Type B pancreatic cell (in vitro differentiated cells): ENCODE measurements around the gene ARMH3. TPM values are rescaled to one million over a fixed set of nuclear protein-coding genes. Genes with fewer than 3 reads are reported as not detected.

ENCODE experiments used
- DNase-seq: peaks from one replicate; pipeline ENCODE4 v3.0.0; 2021; ENCODE audit warnings: mixed read lengths; ENCODE audit not compliant: unreplicated experiment; ENCODE audit errors: extremely low spot score
- H3K27ac Mint-ChIP-seq: 2 replicates; pipeline ENCODE4 v1.8.0; 2021; ENCODE audit warnings: mild to moderate bottlenecking, mixed read lengths
- H3K27me3 Mint-ChIP-seq: 2 replicates; pipeline ENCODE4 v1.8.0; 2021; ENCODE audit warnings: mixed read lengths
- H3K36me3 Mint-ChIP-seq: 2 replicates; pipeline ENCODE4 v1.8.0; 2021; ENCODE audit warnings: mixed read lengths
- H3K4me1 Mint-ChIP-seq: one replicate; pipeline ENCODE4 v1.8.0; 2021; ENCODE audit warnings: mixed read lengths; ENCODE audit not compliant: unreplicated experiment
- H3K4me3 Mint-ChIP-seq: 2 replicates; pipeline ENCODE4 v1.8.0; 2021; ENCODE audit warnings: mild to moderate bottlenecking, mixed read lengths
- H3K9me3 Mint-ChIP-seq: 2 replicates; pipeline ENCODE4 v1.8.0; 2021; ENCODE audit warnings: mixed read lengths
- total RNA-seq: library from RNA; stranded (reverse); gene quantifications from 2 replicates; pipeline ENCODE4 v1.2.1, GENCODE V29; 2021; ENCODE audit warnings: low replicate concordance
- TF ChIP-seq, protein P1 (sequence below): fragments of 200-600 bp; sonication (generic); conservative IDR thresholded peaks from 2 replicates; pipeline ENCODE4 v1.5.0; 2021; ENCODE audit warnings: antibody characterized with exemption, mild to moderate bottlenecking

Gene ARMH3
- total RNA-seq, 1 donor from 2014 or later: 22.2 TPM

DNA sequence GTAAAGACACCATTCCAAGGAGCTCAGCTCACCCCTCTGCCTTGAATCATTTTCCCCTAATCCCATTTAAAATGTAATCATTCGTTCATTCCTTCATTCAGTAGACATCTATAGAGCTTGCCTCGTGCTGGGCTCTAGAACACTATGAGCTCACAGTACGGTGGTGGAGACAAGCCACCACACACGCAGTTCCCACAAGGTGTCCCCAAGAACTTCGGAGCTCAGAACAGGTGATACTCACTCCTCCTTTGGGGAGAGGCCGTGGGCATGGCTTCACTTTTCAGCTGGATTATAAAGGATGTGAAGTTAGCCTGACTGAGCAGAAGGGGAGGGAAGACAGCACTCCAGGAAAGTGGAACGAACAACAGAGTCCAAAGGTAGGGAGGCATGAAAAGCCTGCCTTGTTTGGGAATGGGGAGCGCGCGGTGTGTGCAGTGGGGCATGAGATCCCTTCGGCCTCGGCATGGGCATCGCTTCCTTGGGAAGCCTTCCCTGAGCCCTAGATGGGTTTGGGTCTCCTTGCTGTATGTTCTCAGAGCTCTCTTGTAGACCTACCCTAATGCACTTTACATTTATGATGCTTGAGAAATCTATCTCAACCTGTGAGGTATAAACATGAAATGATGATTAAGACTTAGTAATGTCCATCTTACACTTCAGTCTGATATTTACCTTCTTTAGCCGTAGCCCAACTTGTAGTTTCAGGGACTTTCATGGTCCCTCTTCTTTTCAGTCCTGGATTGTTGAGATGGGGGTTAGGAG, 236.9 kb downstream of the ARMH3 start:
- no peaks in the 10 kb centered on the region for H3K9me3 Mint-ChIP-seq
- peak overlapping the region; percentile 98 for H3K27ac Mint-ChIP-seq
- H3K27me3 Mint-ChIP-seq: no peaks in the 10 kb centered on the region
- H3K4me3 Mint-ChIP-seq: peak overlapping the region; percentile 99
- H3K36me3 Mint-ChIP-seq: peaks cover 9% of the 10 kb centered on the region
- no peak for DNase-seq
- peaks cover 19% of the 10 kb centered on the region for H3K4me1 Mint-ChIP-seq
- TF ChIP-seq, protein P1, sequence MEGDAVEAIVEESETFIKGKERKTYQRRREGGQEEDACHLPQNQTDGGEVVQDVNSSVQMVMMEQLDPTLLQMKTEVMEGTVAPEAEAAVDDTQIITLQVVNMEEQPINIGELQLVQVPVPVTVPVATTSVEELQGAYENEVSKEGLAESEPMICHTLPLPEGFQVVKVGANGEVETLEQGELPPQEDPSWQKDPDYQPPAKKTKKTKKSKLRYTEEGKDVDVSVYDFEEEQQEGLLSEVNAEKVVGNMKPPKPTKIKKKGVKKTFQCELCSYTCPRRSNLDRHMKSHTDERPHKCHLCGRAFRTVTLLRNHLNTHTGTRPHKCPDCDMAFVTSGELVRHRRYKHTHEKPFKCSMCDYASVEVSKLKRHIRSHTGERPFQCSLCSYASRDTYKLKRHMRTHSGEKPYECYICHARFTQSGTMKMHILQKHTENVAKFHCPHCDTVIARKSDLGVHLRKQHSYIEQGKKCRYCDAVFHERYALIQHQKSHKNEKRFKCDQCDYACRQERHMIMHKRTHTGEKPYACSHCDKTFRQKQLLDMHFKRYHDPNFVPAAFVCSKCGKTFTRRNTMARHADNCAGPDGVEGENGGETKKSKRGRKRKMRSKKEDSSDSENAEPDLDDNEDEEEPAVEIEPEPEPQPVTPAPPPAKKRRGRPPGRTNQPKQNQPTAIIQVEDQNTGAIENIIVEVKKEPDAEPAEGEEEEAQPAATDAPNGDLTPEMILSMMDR: no peak

DNA sequence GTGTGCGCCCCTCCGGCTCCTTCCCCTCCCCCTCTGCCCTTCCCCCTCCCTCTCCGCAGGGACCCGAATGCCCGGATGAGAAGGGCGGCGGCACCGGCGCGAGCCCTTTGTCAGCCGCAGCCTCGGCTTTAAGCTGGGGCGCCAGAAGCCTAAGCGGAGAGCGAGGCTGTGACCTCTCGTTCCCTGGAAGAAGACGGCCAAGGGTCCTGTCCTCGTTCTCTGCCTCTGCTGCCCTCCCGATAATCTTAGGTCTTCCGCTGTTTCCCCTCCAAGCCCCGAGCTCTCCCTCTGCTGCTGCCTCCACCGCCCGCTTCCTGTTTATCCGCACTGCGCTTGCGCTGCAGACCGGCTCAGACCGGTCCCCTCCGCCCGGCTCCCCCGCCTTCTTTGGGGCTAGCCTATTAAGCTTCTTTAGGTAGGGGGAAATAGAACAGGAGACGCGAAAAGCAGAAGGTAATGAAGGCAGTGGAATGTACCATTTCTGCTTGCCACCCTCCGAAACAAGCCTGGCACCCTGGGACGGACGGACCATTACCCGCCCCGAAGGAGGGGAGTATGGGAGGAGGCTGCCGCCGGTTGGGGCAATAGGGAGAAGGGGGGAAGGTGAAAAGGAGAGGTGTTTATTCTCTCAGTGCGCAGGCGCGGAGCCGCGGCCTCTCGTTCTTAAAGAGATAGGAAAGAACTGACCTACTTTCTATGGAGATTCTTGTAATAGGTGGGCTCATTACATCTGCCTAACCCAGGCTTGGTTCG, 237.7 kb downstream of the ARMH3 start, which contains the start of gene OGA:
Gene OGA, minus strand, starts transcription at position 326 of the 753 bp plus-strand sequence. CDS start 422 bp downstream, outside the sequence.
- peak; percentile 97 for DNase-seq
- TF ChIP-seq, protein P1: no peak
- Mint-ChIP-seq H3K4me1 (peaks cover 27% of the 10 kb centered on the region), H3K9me3 (no peaks in the 10 kb centered on the region), H3K27me3 (no peaks in the 10 kb centered on the region), H3K36me3 (peaks cover 9% of the 10 kb centered on the region), H3K4me3 (peak within 1 kb of the TSS; percentile 99), H3K27ac (peak within 1 kb of the TSS; percentile 98)

DNA sequence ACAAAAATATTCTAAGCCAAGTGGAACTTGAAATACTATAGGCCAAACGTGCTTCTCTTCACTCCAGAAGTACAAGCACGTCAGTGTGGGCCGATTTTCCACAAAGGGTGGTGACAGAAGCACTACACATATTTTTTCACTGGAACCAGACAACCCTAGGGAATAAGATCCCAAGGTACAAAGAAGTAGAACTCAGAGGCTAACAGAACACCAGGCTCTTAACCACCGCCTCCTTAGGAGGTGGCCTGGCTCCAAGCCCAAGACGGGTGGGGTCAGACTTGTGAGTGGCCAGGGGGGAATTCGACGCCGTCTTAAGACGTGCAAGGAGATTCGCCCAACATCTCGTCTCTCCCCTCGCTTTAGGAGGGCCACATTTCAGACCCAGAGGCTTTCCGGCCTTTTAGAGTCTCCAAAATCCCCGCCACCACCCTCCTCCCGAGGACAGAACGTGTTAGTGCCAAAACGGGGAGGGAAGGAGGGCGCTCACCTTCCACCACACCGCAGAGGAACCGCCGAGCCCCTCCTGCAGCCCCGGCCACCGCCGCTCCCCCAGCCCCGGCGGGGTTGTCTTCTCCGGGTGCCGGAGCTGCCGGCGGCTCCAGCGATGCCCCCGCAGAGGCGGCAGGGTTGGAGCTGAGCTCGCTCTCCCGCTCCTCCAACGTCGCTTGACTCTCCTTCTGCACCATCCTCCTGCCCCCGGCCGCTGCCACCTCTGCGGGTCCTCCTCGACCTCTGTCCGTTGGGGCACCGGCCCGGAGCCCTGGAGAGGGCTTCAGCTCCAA, 238.4 kb downstream of the ARMH3 start:
- Mint-ChIP-seq H3K27ac (peak overlapping the region; percentile 98), H3K4me1 (peaks cover 29% of the 10 kb centered on the region), H3K27me3 (no peaks in the 10 kb centered on the region)

DNA sequence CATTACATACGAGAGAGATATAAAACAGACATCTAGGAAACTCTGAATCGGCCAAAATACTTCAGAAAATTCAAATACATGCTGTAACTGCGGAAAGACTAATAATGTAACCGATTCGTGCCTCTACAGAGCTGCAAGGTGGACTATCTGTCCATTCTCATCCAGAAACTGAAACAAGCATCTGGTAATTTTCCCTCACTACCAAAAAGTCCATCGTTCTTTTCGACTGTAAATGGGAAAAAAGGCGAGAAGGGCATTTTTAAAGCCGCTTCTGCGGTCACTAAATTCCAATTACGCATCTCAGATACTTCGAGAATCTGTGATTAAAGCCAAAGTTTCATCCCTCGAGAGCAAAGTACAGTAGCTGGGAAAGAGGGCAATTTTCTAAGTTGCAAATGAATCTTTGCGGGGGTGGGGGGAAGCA, 239.0 kb downstream of the ARMH3 start:
- TF ChIP-seq, protein P1: no peak
- peaks cover 29% of the 10 kb centered on the region for H3K4me1 Mint-ChIP-seq
- no peaks in the 10 kb centered on the region for H3K27me3 Mint-ChIP-seq

More for the DNA sequence above, 238.4 kb downstream of the ARMH3 start:
- peak overlapping the region; percentile 99 for H3K4me3 Mint-ChIP-seq
- TF ChIP-seq, protein P1: peak; percentile 10
- peaks cover 12% of the 10 kb centered on the region for H3K36me3 Mint-ChIP-seq
- H3K9me3 Mint-ChIP-seq: no peaks in the 10 kb centered on the region
- no peak for DNase-seq

DNA sequence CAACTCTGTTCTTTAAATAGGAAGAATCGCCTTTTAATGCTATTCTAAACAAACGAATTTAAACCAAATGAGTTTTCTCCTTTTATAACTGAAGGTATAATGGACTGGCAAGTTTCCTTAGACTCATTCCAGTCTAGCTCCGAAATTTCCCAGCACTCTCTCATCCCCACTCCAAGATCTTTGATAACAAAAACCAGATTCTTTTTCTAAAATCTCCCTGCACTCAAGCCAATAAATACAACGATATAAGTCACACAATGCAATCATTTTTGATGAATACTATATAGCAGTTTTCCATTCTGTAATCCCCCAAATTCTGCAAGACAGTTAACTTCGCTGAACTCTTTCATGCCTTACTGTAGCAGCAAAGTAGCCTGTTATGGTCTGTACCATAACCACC, 239.6 kb downstream of the ARMH3 start:
- no peaks in the 10 kb centered on the region for H3K27me3 Mint-ChIP-seq
- TF ChIP-seq, protein P1: no peak
- H3K4me3 Mint-ChIP-seq: peak overlapping the region; percentile 99
- H3K36me3 Mint-ChIP-seq: peaks cover 9% of the 10 kb centered on the region
- no peak for DNase-seq
- peaks cover 29% of the 10 kb centered on the region for H3K4me1 Mint-ChIP-seq
- H3K27ac Mint-ChIP-seq: peak overlapping the region; percentile 98
- no peaks in the 10 kb centered on the region for H3K9me3 Mint-ChIP-seq

More for the DNA sequence above, 239.0 kb downstream of the ARMH3 start:
- H3K4me3 Mint-ChIP-seq: peak overlapping the region; percentile 99
- peak overlapping the region; percentile 98 for H3K27ac Mint-ChIP-seq
- peaks cover 12% of the 10 kb centered on the region for H3K36me3 Mint-ChIP-seq
- no peaks in the 10 kb centered on the region for H3K9me3 Mint-ChIP-seq
- no peak for DNase-seq
